ENCODE data around the gene CCR5AS.
"Not testable (repeated sequence)": the region's sequence is repeated elsewhere in the genome, so short reads cannot be mapped to it uniquely, and the experiment has no call there.

The CCR5AS gene

GRCh38 chr3:46442576-46443530, 36.0 kb upstream of the CCR5AS start:
- H3K36me3 ChIP-seq (ENCODE audit: control insufficient read depth, insufficient read depth, low read length), result no peaks in the 10 kb centered on the region
- no peak overlapping the region for H3K9ac ChIP-seq (ENCODE audit: low read length)
- no peaks in the 10 kb centered on the region for H3K4me1 ChIP-seq (ENCODE audit: control insufficient read depth, insufficient read depth, low read length)
- H3K27me3 ChIP-seq (ENCODE audit: control insufficient read depth, insufficient read depth, low read length), result no peaks in the 10 kb centered on the region
- no peaks in the 10 kb centered on the region for H3K9me3 ChIP-seq (ENCODE audit: control insufficient read depth, insufficient read depth, low read depth, low read length)
- H3K4me3 ChIP-seq (ENCODE audit: low read depth, low read length), result no peak overlapping the region
- no peak overlapping the region for H3K27ac ChIP-seq (ENCODE audit: low read depth, low read length)

GRCh38 chr3:46440531-46441294, 33.8 kb upstream of the CCR5AS start:
- no peak overlapping the region for H3K4me3 ChIP-seq (ENCODE audit: low read depth, low read length)
- H3K27ac ChIP-seq (ENCODE audit: low read depth, low read length), result no peak overlapping the region
- no peaks in the 10 kb centered on the region for H3K4me1 ChIP-seq (ENCODE audit: control insufficient read depth, insufficient read depth, low read length)
- H3K9me3 ChIP-seq (ENCODE audit: control insufficient read depth, insufficient read depth, low read depth, low read length), result no peaks in the 10 kb centered on the region
- H3K36me3 ChIP-seq (ENCODE audit: control insufficient read depth, insufficient read depth, low read length), result no peaks in the 10 kb centered on the region
- H3K27me3 ChIP-seq (ENCODE audit: control insufficient read depth, insufficient read depth, low read length), result no peaks in the 10 kb centered on the region
- H3K9ac ChIP-seq (ENCODE audit: low read length), result no peak overlapping the region

DNA sequence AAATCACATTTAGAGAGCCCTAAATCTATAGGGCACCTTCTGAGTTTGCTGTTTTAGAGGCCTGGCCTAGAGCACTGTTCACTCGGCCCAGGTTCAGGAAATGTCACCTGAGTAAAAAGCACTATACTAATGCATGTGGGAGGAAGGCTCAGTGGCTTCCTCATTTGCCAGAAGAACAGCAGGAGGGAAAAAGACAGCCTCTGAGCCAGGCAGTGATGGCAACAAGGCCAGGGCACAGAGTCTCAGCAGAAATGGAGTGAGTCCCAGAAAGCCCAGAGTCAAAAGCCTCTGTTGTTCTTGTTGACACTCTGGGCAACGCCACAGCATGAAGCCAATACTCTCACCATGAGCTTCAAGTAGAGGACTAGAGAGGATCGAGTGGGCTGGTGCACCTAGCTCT, 32.0 kb upstream of the CCR5AS start:
- no peaks in the 10 kb centered on the region for H3K27me3 ChIP-seq (ENCODE audit: control insufficient read depth, insufficient read depth, low read length)
- no peak overlapping the region for H3K4me3 ChIP-seq (ENCODE audit: low read depth, low read length)
- no peaks in the 10 kb centered on the region for H3K9me3 ChIP-seq (ENCODE audit: control insufficient read depth, insufficient read depth, low read depth, low read length)
- no peak overlapping the region for H3K27ac ChIP-seq (ENCODE audit: low read depth, low read length)
- no peak overlapping the region for H3K9ac ChIP-seq (ENCODE audit: low read length)
- no peaks in the 10 kb centered on the region for H3K36me3 ChIP-seq (ENCODE audit: control insufficient read depth, insufficient read depth, low read length)
- no peaks in the 10 kb centered on the region for H3K4me1 ChIP-seq (ENCODE audit: control insufficient read depth, insufficient read depth, low read length)

GRCh38 chr3:46435081-46435726, 28.3 kb upstream of the CCR5AS start:
- no peaks in the 10 kb centered on the region for H3K4me1 ChIP-seq (ENCODE audit: control insufficient read depth, insufficient read depth, low read length)

DNA sequence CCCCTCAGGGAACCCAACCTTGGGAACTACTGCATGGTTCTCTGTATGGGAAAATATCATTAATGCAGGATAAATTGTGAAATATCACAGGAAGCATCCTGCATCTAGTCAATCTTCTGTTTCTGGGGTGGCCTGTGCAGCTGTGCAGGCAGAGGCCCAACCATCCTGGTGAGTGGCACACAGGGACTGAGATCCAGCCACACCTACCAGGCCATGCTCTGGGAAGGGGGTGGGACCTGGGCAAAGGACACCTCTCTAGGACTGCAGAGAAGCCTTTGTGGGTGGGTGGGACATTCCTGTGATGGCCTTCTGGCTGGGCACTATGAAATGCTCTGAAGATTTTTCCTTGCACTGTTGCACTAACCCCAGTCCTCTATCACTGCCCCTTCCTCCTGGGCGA, 27.0 kb upstream of the CCR5AS start:
- H3K4me3 ChIP-seq (ENCODE audit: low read depth, low read length), result no peak overlapping the region
- H3K9me3 ChIP-seq (ENCODE audit: control insufficient read depth, insufficient read depth, low read depth, low read length), result peaks cover 20% of the 10 kb centered on the region
- H3K4me1 ChIP-seq (ENCODE audit: control insufficient read depth, insufficient read depth, low read length), result no peaks in the 10 kb centered on the region
- no peaks in the 10 kb centered on the region for H3K27me3 ChIP-seq (ENCODE audit: control insufficient read depth, insufficient read depth, low read length)
- no peaks in the 10 kb centered on the region for H3K36me3 ChIP-seq (ENCODE audit: control insufficient read depth, insufficient read depth, low read length)
- H3K9ac ChIP-seq (ENCODE audit: low read length), result no peak overlapping the region
- no peak overlapping the region for H3K27ac ChIP-seq (ENCODE audit: low read depth, low read length)

More at GRCh38 chr3:46435081-46435726, 28.3 kb upstream of the CCR5AS start:
- no peaks in the 10 kb centered on the region for H3K36me3 ChIP-seq (ENCODE audit: control insufficient read depth, insufficient read depth, low read length)
- no peak overlapping the region for H3K4me3 ChIP-seq (ENCODE audit: low read depth, low read length)
- H3K27me3 ChIP-seq (ENCODE audit: control insufficient read depth, insufficient read depth, low read length), result no peaks in the 10 kb centered on the region
- H3K9me3 ChIP-seq (ENCODE audit: control insufficient read depth, insufficient read depth, low read depth, low read length), result peaks cover 20% of the 10 kb centered on the region
- no peak overlapping the region for H3K27ac ChIP-seq (ENCODE audit: low read depth, low read length)
- H3K9ac ChIP-seq (ENCODE audit: low read length), result no peak overlapping the region

- not testable (repeated sequence) for H3K4me1 ChIP-seq (ENCODE audit: control insufficient read depth, insufficient read depth, low read length); H3K4me3 ChIP-seq (ENCODE audit: low read depth, low read length); H3K27ac ChIP-seq (ENCODE audit: low read depth, low read length); H3K36me3 ChIP-seq (ENCODE audit: control insufficient read depth, insufficient read depth, low read length); H3K27me3 ChIP-seq (ENCODE audit: control insufficient read depth, insufficient read depth, low read length); H3K9ac ChIP-seq (ENCODE audit: low read length)
- H3K9me3 ChIP-seq (ENCODE audit: control insufficient read depth, insufficient read depth, low read depth, low read length), result peaks cover 20% of the 10 kb centered on the region
These were observed 26.3 kb upstream of the CCR5AS start for GRCh38 chr3:46433118-46433517.

- H3K27ac ChIP-seq (ENCODE audit: low read depth, low read length); H3K27me3 ChIP-seq (ENCODE audit: control insufficient read depth, insufficient read depth, low read length); H3K9ac ChIP-seq (ENCODE audit: low read length); H3K36me3 ChIP-seq (ENCODE audit: control insufficient read depth, insufficient read depth, low read length); H3K4me3 ChIP-seq (ENCODE audit: low read depth, low read length); H3K4me1 ChIP-seq (ENCODE audit: control insufficient read depth, insufficient read depth, low read length): not testable (repeated sequence)
- peaks cover 20% of the 10 kb centered on the region for H3K9me3 ChIP-seq (ENCODE audit: control insufficient read depth, insufficient read depth, low read depth, low read length)
These were observed 25.0 kb upstream of the CCR5AS start for GRCh38 chr3:46431905-46432304.

GRCh38 chr3:46430879-46431278, 24.0 kb upstream of the CCR5AS start:
- peaks cover 20% of the 10 kb centered on the region for H3K9me3 ChIP-seq (ENCODE audit: control insufficient read depth, insufficient read depth, low read depth, low read length)
- not testable (repeated sequence) for H3K36me3 ChIP-seq (ENCODE audit: control insufficient read depth, insufficient read depth, low read length); H3K27me3 ChIP-seq (ENCODE audit: control insufficient read depth, insufficient read depth, low read length); H3K9ac ChIP-seq (ENCODE audit: low read length); H3K4me1 ChIP-seq (ENCODE audit: control insufficient read depth, insufficient read depth, low read length); H3K4me3 ChIP-seq (ENCODE audit: low read depth, low read length); H3K27ac ChIP-seq (ENCODE audit: low read depth, low read length)

DNA sequence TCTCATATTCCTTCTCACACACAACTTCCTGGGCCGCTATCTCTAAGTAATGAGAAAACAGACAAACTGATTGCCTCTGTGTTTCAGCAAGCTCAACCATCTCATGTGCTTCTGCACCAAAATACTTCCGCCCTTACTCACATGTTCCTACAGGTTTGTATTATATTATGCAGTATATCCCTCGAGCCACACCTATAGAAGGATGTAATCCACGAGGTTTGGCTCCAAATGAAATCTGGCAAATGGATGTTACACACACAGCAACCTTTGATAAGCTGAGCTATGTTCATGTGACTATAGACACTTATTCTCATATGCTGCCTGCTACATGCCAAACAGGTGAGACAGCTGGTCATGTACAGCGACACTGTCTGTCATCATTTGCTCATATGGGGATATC, 22.8 kb upstream of the CCR5AS start:
- H3K36me3 ChIP-seq (ENCODE audit: control insufficient read depth, insufficient read depth, low read length), result no peaks in the 10 kb centered on the region
- H3K27me3 ChIP-seq (ENCODE audit: control insufficient read depth, insufficient read depth, low read length), result no peaks in the 10 kb centered on the region
- no peak overlapping the region for H3K4me3 ChIP-seq (ENCODE audit: low read depth, low read length)
- peaks cover 20% of the 10 kb centered on the region for H3K9me3 ChIP-seq (ENCODE audit: control insufficient read depth, insufficient read depth, low read depth, low read length)
- no peak overlapping the region for H3K27ac ChIP-seq (ENCODE audit: low read depth, low read length)
- H3K4me1 ChIP-seq (ENCODE audit: control insufficient read depth, insufficient read depth, low read length), result no peaks in the 10 kb centered on the region
- H3K9ac ChIP-seq (ENCODE audit: low read length), result no peak overlapping the region

DNA sequence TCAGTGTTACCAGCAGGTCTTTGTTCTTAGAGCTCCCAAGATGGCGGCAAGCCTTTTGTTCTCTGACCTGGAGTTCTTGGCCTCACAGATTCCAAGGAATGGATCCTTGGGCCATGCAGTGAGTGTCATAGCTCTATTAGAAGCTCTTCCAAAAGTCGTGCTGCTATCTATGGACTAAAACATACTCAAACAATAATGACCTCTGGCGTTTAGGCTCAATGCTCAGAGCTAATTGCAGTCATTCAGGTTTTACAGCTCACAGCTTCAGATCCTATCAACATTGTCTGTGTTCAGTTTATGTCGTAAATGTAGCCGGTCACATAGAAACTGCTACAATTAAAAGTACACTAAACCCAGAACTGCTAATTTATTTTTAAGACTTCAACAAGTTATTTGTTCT, 22.4 kb upstream of the CCR5AS start:
- Histone ChIP-seq H3K4me3 (ENCODE audit: low read depth, low read length) (no peak overlapping the region), H3K27ac (ENCODE audit: low read depth, low read length) (no peak overlapping the region), H3K9me3 (ENCODE audit: control insufficient read depth, insufficient read depth, low read depth, low read length) (peaks cover 20% of the 10 kb centered on the region), H3K9ac (ENCODE audit: low read length) (no peak overlapping the region), H3K27me3 (ENCODE audit: control insufficient read depth, insufficient read depth, low read length) (no peaks in the 10 kb centered on the region), H3K4me1 (ENCODE audit: control insufficient read depth, insufficient read depth, low read length) (no peaks in the 10 kb centered on the region), H3K36me3 (ENCODE audit: control insufficient read depth, insufficient read depth, low read length) (no peaks in the 10 kb centered on the region)
